HL-60 (cell line): Measurements from ENCODE around the gene TFAM.

Experiments used
- DNase-seq, 2 experiments: peaks; one replicate each; pipeline ENCODE4 v3.0.0-alpha.2; 2010 to 2020; ENCODE audit warnings: low read depth in 1 of 2, low spot score in 1 of 2
- H3K27ac ChIP-seq: fragments of 250-450 bp; sonication (Bioruptor Pico); replicated peaks from 2 replicates; pipeline ENCODE4 v1.5.1; 2020; ENCODE audit warnings: mild to moderate bottlenecking, moderate library complexity
- H3K27me3 ChIP-seq: fragments of 250-450 bp; sonication (Bioruptor Pico); 2 replicates; pipeline ENCODE4 v1.5.1; 2021; ENCODE audit warnings: mild to moderate bottlenecking, moderate library complexity; ENCODE audit not compliant: insufficient read depth, poor library complexity, severe bottlenecking
- H3K4me3 ChIP-seq: replicated peaks from 2 replicates; pipeline ENCODE4 v1.5.1; 2011; ENCODE audit warnings: mild to moderate bottlenecking, control low read depth, low read length; ENCODE audit not compliant: insufficient read depth
- GABPA ChIP-seq: IDR thresholded peaks from 2 replicates; pipeline ENCODE4 v1.6.1; 2012; ENCODE audit warnings: low read depth
- POLR2AphosphoS5 ChIP-seq: IDR thresholded peaks from 2 replicates; pipeline ENCODE4 v1.6.1; 2012; ENCODE audit warnings: low read depth
- SPI1 ChIP-seq: IDR thresholded peaks from 2 replicates; pipeline ENCODE4 v1.6.1; 2012; ENCODE audit warnings: low read depth, mild to moderate bottlenecking, borderline replicate concordance
- TF ChIP-seq, protein P1 (sequence below): IDR thresholded peaks from 2 replicates; pipeline ENCODE4 v1.6.1; 2012; ENCODE audit warnings: low read depth; ENCODE audit not compliant: insufficient replicate concordance
- TF ChIP-seq, protein P2 (sequence below): IDR thresholded peaks from one replicate; pipeline ENCODE4 v1.5.1; 2011; ENCODE audit warnings: low read length, control low read depth, inconsistent platforms; ENCODE audit not compliant: insufficient read depth

Gene TFAM

DNA sequence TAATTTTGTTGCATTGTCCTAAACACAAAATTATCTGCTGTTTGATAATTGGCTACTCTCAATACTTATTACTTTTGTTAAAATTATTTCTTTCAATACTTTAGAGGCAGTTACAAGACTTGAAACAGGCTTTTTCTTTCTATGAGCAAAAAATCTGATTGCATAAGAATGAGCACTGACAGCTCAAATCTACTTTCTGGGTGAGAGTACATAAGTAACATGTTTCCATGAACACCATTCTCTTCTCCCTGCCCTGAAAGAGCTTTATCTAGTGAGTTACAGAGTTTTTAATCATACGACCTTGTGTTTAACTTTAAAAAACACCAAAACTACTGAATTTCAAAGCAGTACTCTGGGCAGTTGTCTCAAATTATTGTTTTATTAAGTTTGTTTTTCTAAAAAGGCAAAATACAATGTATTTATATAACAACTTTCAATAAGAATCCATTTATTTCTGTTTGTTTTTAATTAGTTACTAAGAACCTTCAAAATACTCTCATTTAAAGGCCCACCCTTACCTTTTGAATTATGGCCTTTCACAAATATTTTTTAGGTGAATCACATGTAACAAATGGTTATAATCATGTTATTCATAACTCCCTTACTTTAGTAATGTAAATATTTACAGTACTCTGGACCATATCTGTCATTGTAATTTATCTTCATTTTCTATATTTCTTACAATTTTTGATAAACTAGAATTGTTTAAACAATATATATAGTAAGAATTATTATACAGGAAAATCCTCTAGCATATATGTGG is 23.0 kb upstream of the TFAM start:
- TF ChIP-seq GABPA (no peak), SPI1 (no peak), POLR2AphosphoS5 (no peak)
- TF ChIP-seq, protein P1, sequence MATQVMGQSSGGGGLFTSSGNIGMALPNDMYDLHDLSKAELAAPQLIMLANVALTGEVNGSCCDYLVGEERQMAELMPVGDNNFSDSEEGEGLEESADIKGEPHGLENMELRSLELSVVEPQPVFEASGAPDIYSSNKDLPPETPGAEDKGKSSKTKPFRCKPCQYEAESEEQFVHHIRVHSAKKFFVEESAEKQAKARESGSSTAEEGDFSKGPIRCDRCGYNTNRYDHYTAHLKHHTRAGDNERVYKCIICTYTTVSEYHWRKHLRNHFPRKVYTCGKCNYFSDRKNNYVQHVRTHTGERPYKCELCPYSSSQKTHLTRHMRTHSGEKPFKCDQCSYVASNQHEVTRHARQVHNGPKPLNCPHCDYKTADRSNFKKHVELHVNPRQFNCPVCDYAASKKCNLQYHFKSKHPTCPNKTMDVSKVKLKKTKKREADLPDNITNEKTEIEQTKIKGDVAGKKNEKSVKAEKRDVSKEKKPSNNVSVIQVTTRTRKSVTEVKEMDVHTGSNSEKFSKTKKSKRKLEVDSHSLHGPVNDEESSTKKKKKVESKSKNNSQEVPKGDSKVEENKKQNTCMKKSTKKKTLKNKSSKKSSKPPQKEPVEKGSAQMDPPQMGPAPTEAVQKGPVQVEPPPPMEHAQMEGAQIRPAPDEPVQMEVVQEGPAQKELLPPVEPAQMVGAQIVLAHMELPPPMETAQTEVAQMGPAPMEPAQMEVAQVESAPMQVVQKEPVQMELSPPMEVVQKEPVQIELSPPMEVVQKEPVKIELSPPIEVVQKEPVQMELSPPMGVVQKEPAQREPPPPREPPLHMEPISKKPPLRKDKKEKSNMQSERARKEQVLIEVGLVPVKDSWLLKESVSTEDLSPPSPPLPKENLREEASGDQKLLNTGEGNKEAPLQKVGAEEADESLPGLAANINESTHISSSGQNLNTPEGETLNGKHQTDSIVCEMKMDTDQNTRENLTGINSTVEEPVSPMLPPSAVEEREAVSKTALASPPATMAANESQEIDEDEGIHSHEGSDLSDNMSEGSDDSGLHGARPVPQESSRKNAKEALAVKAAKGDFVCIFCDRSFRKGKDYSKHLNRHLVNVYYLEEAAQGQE = no peak
- TF ChIP-seq, protein P2, sequence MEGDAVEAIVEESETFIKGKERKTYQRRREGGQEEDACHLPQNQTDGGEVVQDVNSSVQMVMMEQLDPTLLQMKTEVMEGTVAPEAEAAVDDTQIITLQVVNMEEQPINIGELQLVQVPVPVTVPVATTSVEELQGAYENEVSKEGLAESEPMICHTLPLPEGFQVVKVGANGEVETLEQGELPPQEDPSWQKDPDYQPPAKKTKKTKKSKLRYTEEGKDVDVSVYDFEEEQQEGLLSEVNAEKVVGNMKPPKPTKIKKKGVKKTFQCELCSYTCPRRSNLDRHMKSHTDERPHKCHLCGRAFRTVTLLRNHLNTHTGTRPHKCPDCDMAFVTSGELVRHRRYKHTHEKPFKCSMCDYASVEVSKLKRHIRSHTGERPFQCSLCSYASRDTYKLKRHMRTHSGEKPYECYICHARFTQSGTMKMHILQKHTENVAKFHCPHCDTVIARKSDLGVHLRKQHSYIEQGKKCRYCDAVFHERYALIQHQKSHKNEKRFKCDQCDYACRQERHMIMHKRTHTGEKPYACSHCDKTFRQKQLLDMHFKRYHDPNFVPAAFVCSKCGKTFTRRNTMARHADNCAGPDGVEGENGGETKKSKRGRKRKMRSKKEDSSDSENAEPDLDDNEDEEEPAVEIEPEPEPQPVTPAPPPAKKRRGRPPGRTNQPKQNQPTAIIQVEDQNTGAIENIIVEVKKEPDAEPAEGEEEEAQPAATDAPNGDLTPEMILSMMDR = no peak
- no peak for DNase-seq

DNA sequence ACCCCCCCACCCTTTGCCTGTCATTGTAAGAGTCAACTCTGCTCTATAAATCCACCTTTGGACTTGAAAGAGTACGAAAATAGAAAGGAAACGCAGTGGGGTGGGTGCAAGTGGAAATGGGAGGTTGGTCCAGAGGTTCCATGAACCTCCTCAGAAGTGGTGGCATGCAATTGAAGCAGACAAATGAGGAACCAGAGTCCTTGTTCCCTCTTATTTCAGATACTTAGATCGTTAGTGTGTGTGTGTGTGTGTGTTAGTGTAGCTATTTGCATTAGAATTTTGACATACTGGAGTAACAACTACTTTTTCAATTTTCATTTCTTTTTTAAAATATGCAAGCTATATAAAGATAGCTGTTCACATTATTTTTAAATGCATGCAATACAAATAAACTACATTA is 18.1 kb upstream of the TFAM start:
- H3K27me3 ChIP-seq = no peaks in the 10 kb centered on the region
- no peak overlapping the region for H3K4me3 ChIP-seq
- no peak overlapping the region for H3K27ac ChIP-seq
- TF ChIP-seq, protein P2 = no peak
- TF ChIP-seq GABPA (no peak), SPI1 (peak; percentile 36; the same call in 1 of the 2 replicates), POLR2AphosphoS5 (no peak)
- TF ChIP-seq, protein P1 = no peak
- peak in 1 of 2 experiments; percentile 54 for DNase-seq

More for the DNA sequence above, 23.0 kb upstream of the TFAM start:
- H3K27me3 ChIP-seq = no peaks in the 10 kb centered on the region
- no peak overlapping the region for H3K27ac ChIP-seq
- no peak overlapping the region for H3K4me3 ChIP-seq

DNA sequence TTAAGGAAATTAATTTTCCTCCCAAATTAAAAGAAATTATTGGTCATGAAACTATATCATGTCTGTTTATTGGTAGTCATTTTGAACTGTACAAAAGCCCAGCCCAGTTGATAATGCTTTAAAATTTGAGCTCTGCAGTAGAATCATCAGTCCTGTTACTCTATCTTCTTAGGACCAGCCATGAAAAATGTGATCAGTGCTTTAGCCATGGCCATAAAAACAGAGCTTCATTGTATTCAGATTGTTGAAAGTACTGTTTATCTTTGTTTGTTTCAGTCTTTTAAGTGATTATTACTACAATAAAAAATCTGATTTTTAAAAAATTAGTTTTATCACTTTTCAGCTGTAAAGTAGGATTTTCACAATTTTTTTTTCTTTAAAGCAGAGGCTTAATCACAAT is 13.7 kb upstream of the TFAM start:
- no peak for DNase-seq

DNA sequence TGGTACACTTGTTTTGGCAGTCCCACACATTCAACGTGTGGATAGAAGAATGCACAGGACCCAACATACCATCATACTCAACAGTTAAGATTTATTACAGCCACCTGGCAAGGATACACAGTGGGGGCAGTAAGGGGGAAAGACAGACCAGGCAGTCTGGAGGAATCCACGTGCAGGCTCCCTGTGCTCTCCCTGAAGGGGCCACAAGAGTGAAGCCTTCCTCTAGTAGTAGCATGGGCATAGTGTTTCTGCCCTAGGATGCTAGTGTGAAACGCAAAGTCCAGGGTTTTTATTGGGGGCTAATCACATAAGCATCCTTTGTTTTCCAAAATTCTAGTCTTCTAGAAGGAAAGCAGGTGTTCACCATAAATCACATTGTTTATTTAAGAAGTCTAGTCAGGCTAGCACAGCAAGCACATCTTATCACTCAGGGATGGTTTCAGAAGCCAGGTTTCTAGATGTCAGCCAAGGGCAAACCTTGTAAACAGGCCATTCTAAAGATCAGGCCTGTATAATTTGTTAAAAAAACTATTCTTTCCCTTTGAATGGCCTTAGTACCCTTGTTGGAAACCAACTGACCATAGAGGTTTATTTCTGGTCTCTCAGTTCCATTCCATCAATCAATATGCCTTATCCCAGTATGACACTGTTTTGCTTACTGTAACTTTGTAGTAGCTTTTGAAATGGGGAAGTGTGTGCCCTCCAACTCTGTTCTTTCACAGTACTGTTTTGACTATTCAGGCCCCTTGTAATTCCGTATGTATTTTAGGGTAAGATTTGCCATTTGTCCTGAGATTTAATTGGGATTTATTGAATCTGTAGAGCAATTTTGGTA is 12.4 kb upstream of the TFAM start:
- Histone ChIP-seq H3K27ac (no peak overlapping the region), H3K4me3 (no peak overlapping the region), H3K27me3 (no peaks in the 10 kb centered on the region)
- TF ChIP-seq GABPA (no peak), SPI1 (peak; percentile 62)
- no peak for DNase-seq

More for the DNA sequence above, 13.7 kb upstream of the TFAM start:
- Histone ChIP-seq H3K4me3 (no peak overlapping the region), H3K27me3 (no peaks in the 10 kb centered on the region), H3K27ac (no peak overlapping the region)
- TF ChIP-seq POLR2AphosphoS5 = no peak
